ENCODE results near the gene CEP63.

- TF ChIP-seq CTCF (IDR thresholded peaks at IDR 0.05) = no peak
- no peak for TF ChIP-seq EP300 (IDR thresholded peaks at IDR 0.05)
- TF ChIP-seq POLR2A (IDR thresholded peaks at IDR 0.05) = no peak
These were observed 124.9 kb downstream of the CEP63 start for GRCh38 chr3:134610432-134611385.
